ENCODE data around the gene ENO1. TPM values are rescaled to one million over a fixed set of nuclear protein-coding genes. Genes with fewer than 3 reads are reported as not detected.

The ENO1 gene
- total and polyA plus RNA-seq, 2 experiments from 2014 or later = 910 to 1,831 TPM

GRCh38 chr1:8878698-8879463, 395 bp upstream of the ENO1 start (continued):
- no peak; the same call in 1 of the 2 replicates for TF ChIP-seq ETS1 (IDR thresholded peaks at IDR 0.05)
- TF ChIP-seq EZH2phosphoT487 (IDR thresholded peaks at IDR 0.05; ENCODE audit: unreplicated experiment) = no peak
- TF ChIP-seq CREB1 (CRISPR knock-in tag; IDR thresholded peaks at IDR 0.05; ENCODE audit: low read depth) = peak; percentile 64
- no peak for TF ChIP-seq JUNB (IDR thresholded peaks at IDR 0.05; ENCODE audit: unreplicated experiment)
- TF ChIP-seq EZH2 (IDR thresholded peaks at IDR 0.05; ENCODE audit: low read depth, unreplicated experiment) = no peak

- no peaks in the 10 kb centered on the region for H3K9me2 ChIP-seq (ENCODE audit: insufficient read depth)
- peaks cover 75% of the 10 kb centered on the region for H3K79me2 ChIP-seq (replicated peaks; ENCODE audit: insufficient read depth)
- peaks cover 52% of the 10 kb centered on the region for H4K20me1 ChIP-seq (replicated peaks; ENCODE audit: insufficient read depth)
- peaks cover 49% of the 10 kb centered on the region for H3F3A ChIP-seq (replicated peaks; ENCODE audit: low read depth)
- H3K36me3 ChIP-seq (ENCODE audit: insufficient read depth) = peaks cover 49% of the 10 kb centered on the region
- H3K27me3 ChIP-seq (ENCODE audit: insufficient read depth) = no peaks in the 10 kb centered on the region
- H3K4me2 ChIP-seq = peak overlapping the region; percentile 93
- H3K27ac ChIP-seq (ENCODE audit: low read depth) = peak overlapping the region; percentile 94
- DNase-seq (ENCODE audit: low spot score) (no peak), ATAC-seq (no peak)
- no peak overlapping the region for H2AFZ ChIP-seq
- H3K27ac Mint-ChIP-seq = peak overlapping the region; percentile 92; the same call in 1 of the 2 replicates
- H3K4me3 ChIP-seq = peak overlapping the region; percentile 96
- peaks cover 65% of the 10 kb centered on the region for H3K4me1 Mint-ChIP-seq
- H3K4me3 Mint-ChIP-seq = peak overlapping the region; percentile 95
- peaks cover 28% of the 10 kb centered on the region for H3K27me3 Mint-ChIP-seq (ENCODE audit: insufficient read depth, low read depth, poor library complexity)
- peaks cover 60% of the 10 kb centered on the region for H3K4me1 ChIP-seq (ENCODE audit: insufficient read depth)
- H3K9me3 Mint-ChIP-seq = peaks cover 4% of the 10 kb centered on the region
- peaks cover 76% of the 10 kb centered on the region for H3K36me3 Mint-ChIP-seq (ENCODE audit: low read depth)
- TF ChIP-seq ZNF114 (CRISPR knock-in tag; IDR thresholded peaks at IDR 0.05) (no peak), ZNF331 (CRISPR knock-in tag; IDR thresholded peaks at IDR 0.05; ENCODE audit: low read depth) (no peak), EZH2phosphoT487 (IDR thresholded peaks at IDR 0.05; ENCODE audit: unreplicated experiment) (no peak), JUNB (IDR thresholded peaks at IDR 0.05; ENCODE audit: unreplicated experiment) (no peak), EZH2 (IDR thresholded peaks at IDR 0.05; ENCODE audit: low read depth, unreplicated experiment) (no peak), CREB1 (CRISPR knock-in tag; IDR thresholded peaks at IDR 0.05; ENCODE audit: low read depth) (no peak), ZNF462 (CRISPR knock-in tag; IDR thresholded peaks at IDR 0.05) (no peak), STAT1 (IDR thresholded peaks at IDR 0.05; ENCODE audit: unreplicated experiment) (no peak), POLR2AphosphoS5 (IDR thresholded peaks at IDR 0.05; ENCODE audit: low read depth) (no peak), ETS1 (IDR thresholded peaks at IDR 0.05) (no peak), CTCF (conservative IDR thresholded peaks at IDR 0.05; ENCODE audit: low read depth in 2 of 2) (no peak)
Observed at GRCh38 chr1:8876087-8876486, 2.4 kb downstream of the ENO1 start.
